H9 (cell line): ENCODE data around the gene DXO. TPM values are rescaled to one million over a fixed set of nuclear protein-coding genes. Genes with fewer than 3 reads are reported as not detected.
"Not testable (repeated sequence)": the region's sequence is repeated elsewhere in the genome, so short reads cannot be mapped to it uniquely, and the experiment has no call there.

Experiments
- DNase-seq: peaks from one replicate; pipeline ENCODE4 v3.0.0-alpha.2; 2017
- H2AFZ ChIP-seq: one replicate; pipeline ENCODE4 v1.6.1; 2013; ENCODE audit warnings: mild to moderate bottlenecking, low read length, control low read depth, moderate library complexity
- H2AK5ac ChIP-seq: 2 replicates; pipeline ENCODE4 v1.6.1; 2013; ENCODE audit warnings: low read length, control low read depth, mixed read lengths; ENCODE audit not compliant: insufficient read length
- H2BK120ac ChIP-seq: one replicate; pipeline ENCODE4 v1.6.1; 2013; ENCODE audit warnings: low read depth, mild to moderate bottlenecking, low read length, control low read depth, inconsistent platforms; ENCODE audit not compliant: poor library complexity, severe bottlenecking
- H2BK12ac ChIP-seq: 2 replicates; pipeline ENCODE4 v1.6.1; 2013; ENCODE audit warnings: low read length, control low read depth, mixed read lengths, low read depth; ENCODE audit not compliant: insufficient read length
- H2BK15ac ChIP-seq: 2 replicates; pipeline ENCODE4 v1.6.1; 2013; ENCODE audit warnings: low read depth, low read length, control low read depth
- H2BK20ac ChIP-seq: one replicate; pipeline ENCODE4 v1.6.1; 2013; ENCODE audit warnings: low read depth, mild to moderate bottlenecking, low read length, control low read depth, inconsistent platforms; ENCODE audit not compliant: poor library complexity, severe bottlenecking
- H2BK5ac ChIP-seq: 2 replicates; pipeline ENCODE4 v1.6.1; 2013; ENCODE audit warnings: low read length, control low read depth, mixed read lengths; ENCODE audit not compliant: insufficient read length
- H3K14ac ChIP-seq: 2 replicates; pipeline ENCODE4 v1.6.1; 2013; ENCODE audit warnings: low read length, control low read depth; ENCODE audit not compliant: insufficient read depth
- H3K18ac ChIP-seq: 2 replicates; pipeline ENCODE4 v1.6.1; 2013; ENCODE audit warnings: low read depth, mild to moderate bottlenecking, mixed read lengths, low read length, control low read depth; ENCODE audit not compliant: insufficient read length
- H3K23ac ChIP-seq: 2 replicates; pipeline ENCODE4 v1.6.1; 2013; ENCODE audit warnings: low read length, control low read depth, mixed read lengths, low read depth; ENCODE audit not compliant: insufficient read length
- H3K23me2 ChIP-seq: 2 replicates; pipeline ENCODE4 v1.6.1; 2013; ENCODE audit warnings: low read depth, mild to moderate bottlenecking, mixed read lengths, low read length, control low read depth; ENCODE audit not compliant: insufficient read length, poor library complexity, severe bottlenecking
- H3K27ac ChIP-seq: 2 replicates; pipeline ENCODE4 v1.5.1; 2013; ENCODE audit warnings: low read length, control low read depth, mixed read lengths, low read depth; ENCODE audit not compliant: insufficient read length
- H3K27me3 ChIP-seq: 2 replicates; pipeline ENCODE4 v1.6.1; 2013; ENCODE audit warnings: low read length, control low read depth, inconsistent platforms; ENCODE audit not compliant: insufficient read depth
- H3K4ac ChIP-seq: 2 replicates; pipeline ENCODE4 v1.6.1; 2013; ENCODE audit warnings: low read depth, mild to moderate bottlenecking, control low read depth, inconsistent platforms, low read length, moderate library complexity
- H3K4me1 ChIP-seq: 2 replicates; pipeline ENCODE4 v1.6.1; 2013; ENCODE audit warnings: low read length, control low read depth, inconsistent platforms; ENCODE audit not compliant: insufficient read depth
- H3K4me2 ChIP-seq: 2 replicates; pipeline ENCODE4 v1.6.1; 2013; ENCODE audit warnings: low read length, control low read depth, mixed read lengths; ENCODE audit not compliant: insufficient read length, insufficient read depth
- H3K56ac ChIP-seq: 2 replicates; pipeline ENCODE4 v1.6.1; 2013; ENCODE audit warnings: low read depth, mild to moderate bottlenecking, mixed read lengths, low read length, control low read depth; ENCODE audit not compliant: insufficient read length
- H3K79me1 ChIP-seq: 2 replicates; pipeline ENCODE4 v1.6.1; 2013; ENCODE audit warnings: low read depth, mild to moderate bottlenecking, moderate library complexity, low read length, control low read depth, inconsistent platforms; ENCODE audit not compliant: insufficient read depth, poor library complexity, severe bottlenecking
- H3K79me2 ChIP-seq: 2 replicates; pipeline ENCODE4 v1.6.1; 2013; ENCODE audit warnings: low read length, control low read depth, inconsistent platforms; ENCODE audit not compliant: insufficient read depth
- H3K9ac ChIP-seq: 2 replicates; pipeline ENCODE4 v1.6.1; 2013; ENCODE audit warnings: low read length, control low read depth, mixed read lengths; ENCODE audit not compliant: insufficient read length; ENCODE audit errors: extremely low read depth
- H3K9me3 ChIP-seq: one replicate; pipeline ENCODE4 v1.6.1; 2013; ENCODE audit warnings: low read depth, low read length, inconsistent platforms; ENCODE audit not compliant: control insufficient read depth
- H3T11ph ChIP-seq: one replicate; pipeline ENCODE4 v1.6.1; 2013; ENCODE audit warnings: mild to moderate bottlenecking, low read length, control low read depth, inconsistent platforms
- H4K20me1 ChIP-seq: one replicate; pipeline ENCODE4 v1.6.1; 2013; ENCODE audit not compliant: control insufficient read depth, insufficient read length, insufficient read depth
- H4K5ac ChIP-seq: 2 replicates; pipeline ENCODE4 v1.6.1; 2013; ENCODE audit warnings: low read depth, mild to moderate bottlenecking, mixed read lengths, low read length, control low read depth; ENCODE audit not compliant: insufficient read length
- H4K8ac ChIP-seq: replicated peaks from 2 replicates; pipeline ENCODE4 v1.6.1; 2013; ENCODE audit warnings: low read length, control low read depth, mixed read lengths, low read depth; ENCODE audit not compliant: insufficient read length
- H4K91ac ChIP-seq: 2 replicates; pipeline ENCODE4 v1.6.1; 2013; ENCODE audit warnings: low read depth, mild to moderate bottlenecking, moderate library complexity, mixed read lengths, low read length, control low read depth; ENCODE audit not compliant: insufficient read length
- H3K27ac Mint-ChIP-seq, 3 experiments: 2 replicates in 2 of 3; 3 replicates in 1 of 3; pipeline ENCODE4 v1.8.0; 2020 to 2021; ENCODE audit warnings: mixed read lengths in 3 of 3, mild to moderate bottlenecking in 1 of 3, moderate library complexity in 1 of 3
- H3K27me3 Mint-ChIP-seq: 2 replicates; pipeline ENCODE4 v1.8.0; 2021; ENCODE audit warnings: low read depth, mild to moderate bottlenecking, moderate library complexity, mixed read lengths
- H3K36me3 Mint-ChIP-seq, 3 experiments: 2 replicates in 2 of 3; 3 replicates in 1 of 3; pipeline ENCODE4 v1.8.0; 2020 to 2021; ENCODE audit warnings: low read depth in 3 of 3, mixed read lengths in 3 of 3; ENCODE audit not compliant: insufficient read depth in 1 of 3
- H3K4me1 Mint-ChIP-seq, 2 experiments: 2 replicates each; pipeline ENCODE4 v1.8.0; 2020; ENCODE audit warnings: mixed read lengths in 2 of 2
- H3K4me3 Mint-ChIP-seq, 2 experiments: 2 replicates in 1 of 2; 3 replicates in 1 of 2; pipeline ENCODE4 v1.8.0; 2020 to 2021; ENCODE audit warnings: mild to moderate bottlenecking in 2 of 2, mixed read lengths in 2 of 2, moderate library complexity in 1 of 2
- H3K9me3 Mint-ChIP-seq, 2 experiments: 2 replicates in 1 of 2; 3 replicates in 1 of 2; pipeline ENCODE4 v1.8.0; 2020; ENCODE audit warnings: mild to moderate bottlenecking in 2 of 2, mixed read lengths in 2 of 2, moderate library complexity in 1 of 2
- WGBS: extraction: QIAGEN DNeasy Blood & Tissue Kit; methylation state at CpG from one replicate; pipeline ENCODE4 v1.1.7; 2013; ENCODE audit warnings: missing lambda C conversion rate, low lambda C conversion rate, mixed read lengths; ENCODE audit not compliant: insufficient read length; ENCODE audit errors: extremely low coverage; 5-methylcytosine and 5-hydroxymethylcytosine counted together
- total RNA-seq: library from RNA; stranded (reverse); gene quantifications from 2 replicates; pipeline ENCODE4 v1.2.1, GENCODE V29; 2021

Gene DXO
- total RNA-seq, 1 experiment from 2014 or later: 21.6 TPM

DNA sequence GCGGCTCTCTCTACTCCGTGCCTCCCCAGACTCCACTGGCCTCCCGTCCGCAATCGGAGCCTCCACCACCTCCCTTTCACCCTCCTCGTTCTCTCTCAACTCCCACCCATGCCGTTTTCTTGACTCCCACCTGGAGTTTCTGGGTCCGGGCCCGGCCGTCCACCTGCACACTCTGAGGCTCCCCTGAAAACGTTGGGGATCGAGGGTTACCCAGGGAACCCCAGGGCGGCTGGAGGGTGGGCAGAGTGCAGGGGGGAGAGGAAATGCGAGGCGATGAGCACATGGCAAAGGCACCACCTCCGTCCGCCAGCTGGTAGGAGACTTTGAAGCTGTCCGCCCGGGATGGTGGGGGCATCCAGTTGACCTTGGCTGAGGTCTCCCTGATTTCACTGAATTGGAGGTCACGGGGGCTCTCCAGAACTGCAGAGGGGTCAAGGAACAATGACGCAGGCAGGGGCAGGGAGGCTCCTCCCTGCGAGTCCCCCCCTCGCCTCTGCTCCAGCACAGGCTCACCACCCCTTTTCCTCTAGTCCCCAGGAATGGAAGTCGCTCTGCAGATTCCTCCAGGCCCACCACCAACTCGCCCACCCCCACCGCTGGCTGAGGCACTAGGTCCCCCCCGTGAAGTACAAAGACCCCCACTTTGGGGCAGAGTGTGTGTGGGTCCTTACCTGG lies 39.1 kb upstream of the DXO start:
- H3K4me1 ChIP-seq, H3K4me2 ChIP-seq, H3K9me3 ChIP-seq, H3K79me1 ChIP-seq, H3K4ac ChIP-seq, H3K9me3 Mint-ChIP-seq, H3K14ac ChIP-seq, H3K79me2 ChIP-seq, H2BK120ac ChIP-seq, H3K27ac ChIP-seq, H2BK20ac ChIP-seq, H3K18ac ChIP-seq, H3T11ph ChIP-seq, H3K23me2 ChIP-seq, H3K27me3 ChIP-seq, H3K56ac ChIP-seq, H3K27ac Mint-ChIP-seq, H3K9ac ChIP-seq, H4K8ac ChIP-seq, DNase-seq, H3K4me3 Mint-ChIP-seq, H4K91ac ChIP-seq, H3K36me3 Mint-ChIP-seq, H2AFZ ChIP-seq, H2BK15ac ChIP-seq, H2AK5ac ChIP-seq, H4K5ac ChIP-seq, H2BK12ac ChIP-seq, H3K23ac ChIP-seq, H2BK5ac ChIP-seq, H4K20me1 ChIP-seq, H3K4me1 Mint-ChIP-seq, H3K27me3 Mint-ChIP-seq: not testable (repeated sequence)
- WGBS: no CpG with 5 or more reads among the region's 27 CpGs

DNA sequence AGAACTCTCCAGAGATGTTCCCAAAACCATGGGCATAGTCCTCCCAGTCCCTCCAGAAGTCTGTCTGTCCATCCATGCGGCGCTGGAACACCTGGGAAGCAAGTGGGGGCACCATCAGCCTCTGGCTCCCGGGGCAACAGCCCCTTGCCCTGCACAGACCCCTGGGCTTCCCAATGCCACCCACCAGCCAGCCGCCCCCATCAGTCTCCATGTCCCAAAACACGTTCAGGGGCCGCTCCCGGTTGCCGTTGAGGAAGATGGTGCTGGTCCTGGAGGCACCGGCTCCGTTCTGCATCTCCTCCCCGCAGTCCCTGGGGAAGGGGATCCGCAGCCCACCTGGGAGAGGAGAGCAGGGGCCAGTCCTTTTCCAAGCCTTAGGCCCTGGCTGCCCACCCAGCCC lies 37.6 kb upstream of the DXO start:
- not testable (repeated sequence) for H3K23ac ChIP-seq, H3K9me3 ChIP-seq, H3K9ac ChIP-seq, H3K18ac ChIP-seq, H3K27ac Mint-ChIP-seq, H2BK20ac ChIP-seq, H3K79me1 ChIP-seq, H3K79me2 ChIP-seq, H3K9me3 Mint-ChIP-seq, H2BK120ac ChIP-seq, H4K8ac ChIP-seq, H2AFZ ChIP-seq, DNase-seq, H2BK12ac ChIP-seq, H3K4me2 ChIP-seq, H3K4me3 Mint-ChIP-seq, H4K5ac ChIP-seq, H2BK5ac ChIP-seq, H3T11ph ChIP-seq, H2AK5ac ChIP-seq, H3K14ac ChIP-seq, H3K4me1 Mint-ChIP-seq, H4K20me1 ChIP-seq, H3K27me3 Mint-ChIP-seq, H3K36me3 Mint-ChIP-seq, H3K27me3 ChIP-seq, H3K27ac ChIP-seq, H3K56ac ChIP-seq, H3K4ac ChIP-seq, H2BK15ac ChIP-seq, H4K91ac ChIP-seq, H3K4me1 ChIP-seq, H3K23me2 ChIP-seq
- WGBS: no CpG with 5 or more reads among the region's 12 CpGs
